ENCODE data around the gene MTMR2.

The MTMR2 gene

DNA sequence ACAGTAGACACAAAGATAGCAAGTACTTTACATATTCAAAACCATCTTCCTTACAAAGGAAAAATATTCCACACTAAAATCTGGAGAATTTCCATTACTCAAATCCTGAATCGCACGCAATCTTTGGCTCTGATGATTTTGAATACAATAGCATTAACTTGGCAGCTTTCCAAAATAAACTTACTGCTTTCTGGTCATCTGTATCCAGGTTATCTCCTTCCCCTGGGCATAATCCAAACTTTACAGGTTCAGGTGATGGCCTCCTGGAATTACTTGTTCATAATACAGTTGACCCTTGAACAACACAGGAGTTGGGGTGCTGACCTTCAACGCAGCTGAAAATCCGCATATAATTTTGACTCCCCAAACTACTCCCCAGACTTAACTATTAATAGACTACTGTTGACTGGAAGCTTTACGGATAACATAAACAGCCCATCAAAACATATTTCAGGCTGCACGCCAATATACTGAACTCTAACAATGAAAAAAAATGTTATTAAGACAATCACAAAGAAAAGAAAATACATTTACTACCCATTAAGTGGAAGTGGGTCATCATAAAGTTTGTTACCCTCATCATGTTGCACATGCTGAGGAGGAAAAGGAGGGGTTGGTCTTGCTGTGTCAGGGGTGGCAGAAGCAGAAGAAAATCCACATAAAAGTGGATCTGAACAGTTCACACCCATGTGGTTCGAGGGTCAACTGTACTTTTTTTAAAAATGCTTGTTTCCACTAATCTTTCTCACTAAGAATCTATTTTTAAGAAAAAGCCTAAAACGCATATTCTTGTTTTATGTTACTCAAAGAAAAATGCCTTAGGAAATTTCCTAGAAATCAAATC, 6.5 kb downstream of the MTMR2 start:
- DNase-seq = peak; percentile 82

GRCh38 chr11:95916049-95916448, 7.9 kb downstream of the MTMR2 start:
- DNase-seq = no peak

DNA sequence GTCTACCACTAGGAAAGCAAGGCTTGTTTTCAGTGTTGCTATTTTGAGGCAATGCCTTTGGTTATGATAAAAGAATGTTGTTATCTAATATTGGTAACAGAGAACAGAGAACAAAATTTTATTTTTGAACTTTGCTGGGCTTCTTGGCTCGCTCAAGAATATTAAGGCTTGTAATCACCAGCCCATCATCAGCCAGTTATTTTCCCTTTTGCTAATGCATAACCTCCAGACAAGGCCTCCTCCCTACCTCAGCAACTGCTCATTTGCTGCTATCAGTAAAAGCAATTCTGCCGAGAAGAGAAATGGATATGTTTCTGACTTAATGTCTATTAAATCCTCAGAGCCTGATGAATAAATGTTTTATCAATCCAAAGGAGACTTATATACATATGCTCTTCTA, 8.9 kb downstream of the MTMR2 start:
- DNase-seq = no peak

- DNase-seq = no peak
These were observed 9.9 kb downstream of the MTMR2 start for GRCh38 chr11:95913830-95914615.

DNA sequence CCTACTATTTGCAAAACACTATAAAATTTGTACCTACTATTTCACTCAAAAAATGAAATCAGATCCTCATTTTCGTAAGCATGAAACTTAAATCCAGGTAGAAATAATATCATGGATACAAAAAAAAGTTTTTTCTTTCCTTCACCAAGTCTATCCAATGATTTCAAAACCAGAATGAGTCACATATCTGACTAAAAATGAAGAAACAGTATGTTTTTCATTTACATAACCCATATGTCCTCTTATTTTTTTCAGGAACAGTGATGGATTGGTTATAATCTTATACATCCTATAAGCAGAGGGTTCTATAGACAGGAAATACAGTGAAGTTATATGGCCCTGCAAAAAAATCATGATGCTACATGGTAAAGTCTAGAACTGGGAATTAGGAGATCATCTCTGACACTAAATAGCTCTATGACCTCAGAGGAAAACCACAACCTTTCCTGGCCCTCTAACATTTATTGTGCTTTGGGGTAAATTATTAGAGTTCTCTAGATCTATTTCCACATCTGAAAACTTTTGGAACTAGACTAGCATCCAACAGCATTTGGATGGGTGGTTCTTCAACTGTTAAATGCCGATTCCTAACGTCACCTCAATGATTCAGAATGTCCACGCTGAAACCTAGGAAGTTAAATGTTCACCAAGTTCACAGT, 10.9 kb downstream of the MTMR2 start:
- no peak for DNase-seq

DNA sequence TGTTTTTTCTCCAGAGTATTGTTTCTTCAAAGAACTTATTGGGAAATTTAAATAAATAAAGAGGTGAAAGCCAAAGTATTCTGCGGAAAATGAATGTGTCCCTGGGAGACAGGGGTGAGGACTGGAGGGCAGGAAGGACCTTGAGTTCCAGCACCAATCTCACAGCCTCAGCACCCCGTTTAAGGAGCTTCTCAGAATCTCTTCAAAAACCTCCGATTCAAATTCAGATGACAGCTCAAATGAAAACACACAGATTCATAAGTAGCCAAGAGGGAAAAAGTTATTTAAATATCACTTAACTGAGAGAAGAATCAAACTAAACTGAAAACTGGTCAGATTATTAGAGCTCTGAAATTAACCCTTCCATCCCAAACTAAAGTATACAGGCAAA, 12.5 kb downstream of the MTMR2 start:
- DNase-seq = no peak

DNA sequence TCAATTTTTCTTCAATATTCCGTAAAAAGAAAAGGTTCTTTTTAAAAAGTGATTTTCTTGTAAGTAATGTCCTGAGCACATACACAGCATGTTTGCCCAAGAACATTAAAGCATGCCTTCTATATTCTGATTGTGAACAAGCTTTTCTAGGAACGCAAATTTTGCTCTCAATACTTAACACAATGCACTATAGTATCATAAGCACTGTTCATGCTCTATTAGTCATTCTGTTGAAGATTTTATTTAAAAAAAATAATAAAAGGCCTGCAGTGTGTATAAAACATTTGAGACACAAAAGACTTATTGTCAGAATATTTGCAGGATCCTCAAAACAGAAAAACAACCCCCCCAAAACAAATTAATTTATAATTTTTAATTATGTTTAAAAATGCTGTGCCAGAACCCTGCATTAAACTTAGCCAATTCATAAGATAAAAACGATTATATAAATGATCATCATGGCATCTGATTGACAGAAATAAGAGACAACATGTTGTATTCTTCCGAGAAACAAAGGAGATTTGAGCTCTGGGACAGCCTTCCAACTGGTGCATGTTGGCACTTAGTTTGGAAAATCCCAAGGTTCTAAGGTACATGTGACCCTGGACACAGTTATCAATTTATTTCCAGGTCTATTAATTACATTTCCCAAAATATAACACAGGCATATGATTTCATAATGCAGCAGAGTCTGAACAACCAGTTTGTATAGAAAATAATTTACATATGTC, 13.1 kb downstream of the MTMR2 start:
- no peak for DNase-seq

DNA sequence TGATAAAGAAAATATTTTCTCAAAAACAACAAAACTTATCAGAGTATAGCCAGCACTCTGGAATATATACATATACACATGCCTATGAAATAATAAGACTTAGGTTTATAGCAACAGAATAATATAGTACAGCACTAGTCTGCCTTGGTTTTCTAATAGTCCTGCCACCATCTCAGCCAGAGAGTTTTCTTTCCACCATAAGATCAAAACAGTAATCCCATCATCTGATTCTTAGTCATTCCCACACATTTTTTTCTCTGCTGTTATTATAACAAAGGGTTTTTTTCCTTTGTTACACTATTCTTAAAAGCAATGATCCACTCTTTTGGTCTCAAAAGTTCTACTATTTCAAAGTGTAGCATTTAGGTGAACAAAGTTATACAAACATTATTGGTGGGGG, 15.1 kb downstream of the MTMR2 start:
- no peak for DNase-seq

DNA sequence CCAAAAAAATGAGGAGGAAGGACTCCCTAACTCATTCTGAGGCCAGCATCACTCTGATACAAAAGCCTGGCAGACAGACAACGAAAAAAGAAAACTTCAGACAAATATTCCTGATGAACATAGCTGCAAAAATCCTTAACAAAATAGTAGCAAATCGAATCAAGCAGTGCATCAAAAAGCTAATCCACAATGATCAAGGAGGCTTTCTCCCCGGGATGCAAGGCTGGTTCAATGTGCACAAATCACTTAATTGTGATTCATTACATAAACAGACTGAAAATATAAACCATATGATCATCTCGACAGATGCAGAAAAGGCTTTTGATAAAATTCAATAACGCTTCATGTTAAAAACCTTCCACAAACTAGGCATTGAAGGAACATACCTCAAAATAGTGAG, 16.4 kb downstream of the MTMR2 start:
- DNase-seq = no peak

- no peak for DNase-seq
These were observed 19.8 kb downstream of the MTMR2 start for GRCh38 chr11:95904009-95904650.

DNA sequence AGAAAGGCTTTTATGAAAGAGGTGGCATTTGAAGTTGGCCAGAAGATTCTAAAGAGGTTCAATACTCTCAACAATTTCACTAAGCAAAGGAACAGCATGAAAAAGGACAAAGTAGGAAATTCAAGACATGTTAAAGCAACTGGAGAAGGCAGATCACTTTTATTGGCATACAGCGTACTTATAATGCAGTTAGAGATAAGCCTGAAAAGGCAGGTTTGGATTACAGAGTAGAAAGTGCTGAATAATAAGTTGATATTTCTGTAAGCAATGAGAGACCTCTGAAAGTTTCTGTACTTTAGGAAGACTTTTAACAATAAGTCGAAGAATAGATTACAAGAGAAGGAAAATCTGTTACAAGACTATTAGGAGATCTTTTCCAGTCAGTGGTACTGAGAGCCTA, 25.1 kb downstream of the MTMR2 start:
- DNase-seq = no peak

DNA sequence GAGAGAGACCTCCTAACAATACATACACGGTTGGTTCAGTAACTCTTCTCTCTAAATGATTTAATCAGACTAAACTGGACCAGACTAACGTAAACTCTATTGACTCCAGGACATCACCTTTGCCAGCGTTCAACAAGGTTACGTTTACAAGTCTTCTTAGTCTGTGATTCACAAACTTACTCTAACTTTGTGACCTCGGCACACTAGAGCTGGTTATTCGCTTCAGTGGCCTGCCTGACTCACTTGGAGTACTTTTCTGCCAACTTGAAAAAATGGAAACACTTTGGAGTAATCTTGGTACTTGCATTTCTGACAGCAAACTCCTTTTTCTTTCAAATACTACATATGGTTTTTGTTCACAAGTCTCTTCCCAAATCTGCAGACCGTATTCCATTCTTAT, 26.2 kb downstream of the MTMR2 start:
- DNase-seq = no peak

DNA sequence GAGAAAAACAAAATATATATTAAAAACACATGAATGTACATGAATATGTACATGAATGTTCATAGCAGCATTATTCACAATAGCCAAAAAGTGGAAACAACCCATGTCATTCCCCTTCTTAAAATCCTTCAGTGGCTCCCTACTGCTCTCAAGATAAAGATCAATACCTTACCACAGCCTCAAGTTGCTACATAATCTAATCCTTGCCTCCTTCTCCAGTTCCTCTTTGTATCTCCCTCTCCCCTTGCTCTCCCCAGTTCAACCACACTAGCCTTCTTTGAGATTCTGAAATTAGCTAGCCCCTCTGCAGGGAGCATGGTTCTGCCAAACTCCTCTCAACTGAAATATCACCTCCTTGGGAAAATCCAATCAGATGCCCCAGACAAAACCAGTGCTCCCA, 28.1 kb downstream of the MTMR2 start:
- DNase-seq = no peak

DNA sequence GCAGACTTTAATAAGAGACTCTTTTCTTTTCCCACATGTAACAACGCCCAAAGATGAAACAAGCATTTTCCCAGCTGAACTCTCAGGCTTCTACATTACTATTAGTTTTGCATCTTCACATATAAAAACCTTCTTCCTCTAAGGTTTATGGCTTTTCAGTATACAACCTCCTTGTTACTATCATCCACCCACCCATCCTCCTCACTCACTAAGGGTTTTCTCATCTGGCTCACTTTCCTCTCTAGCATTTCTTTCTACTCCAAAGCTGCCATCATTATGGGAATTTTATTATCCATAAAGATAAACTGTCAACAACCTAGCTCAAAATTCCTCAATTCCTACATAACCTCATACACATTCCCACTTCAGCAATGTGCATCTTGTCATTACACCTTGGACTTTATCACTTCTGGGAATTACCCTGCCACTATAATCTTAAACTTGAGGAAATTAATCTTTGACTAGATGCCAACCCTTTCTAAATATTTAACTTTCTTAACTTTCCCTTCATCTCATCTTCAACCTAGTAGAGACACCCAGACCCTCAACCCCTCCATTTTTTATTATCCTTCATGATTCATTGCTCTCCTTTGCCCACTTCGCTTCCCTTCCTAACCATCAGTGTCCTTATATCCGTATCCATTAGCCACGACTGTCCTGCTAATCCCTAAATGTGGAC, 30.9 kb downstream of the MTMR2 start:
- no peak for DNase-seq

DNA sequence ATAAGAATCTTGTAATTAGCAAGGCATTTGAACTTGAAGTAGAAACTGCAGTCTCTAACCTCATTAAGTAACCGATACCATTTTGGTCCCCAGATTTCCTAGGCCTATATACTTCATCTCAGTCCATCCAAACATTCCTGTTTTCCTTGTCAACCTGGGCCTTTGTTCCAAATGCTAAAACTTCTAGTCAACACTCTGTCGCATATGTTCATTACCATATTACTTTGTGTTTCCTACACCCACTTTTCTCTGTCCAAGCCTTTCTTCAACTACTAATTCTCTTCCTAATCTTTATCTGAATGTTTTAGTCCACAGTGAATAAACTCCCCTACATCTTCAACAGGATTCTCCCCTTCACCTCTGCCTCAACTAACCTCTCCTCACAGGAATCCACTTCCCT, 31.4 kb downstream of the MTMR2 start:
- DNase-seq = no peak

GRCh38 chr11:95891423-95892170, 32.3 kb downstream of the MTMR2 start:
- no peak for DNase-seq

GRCh38 chr11:95888852-95889251, 35.1 kb downstream of the MTMR2 start:
- DNase-seq = no peak

- DNase-seq = no peak
These were observed 35.5 kb downstream of the MTMR2 start for GRCh38 chr11:95888439-95888838.

- no peak for DNase-seq
These were observed 37.4 kb downstream of the MTMR2 start for GRCh38 chr11:95886462-95886861.

DNA sequence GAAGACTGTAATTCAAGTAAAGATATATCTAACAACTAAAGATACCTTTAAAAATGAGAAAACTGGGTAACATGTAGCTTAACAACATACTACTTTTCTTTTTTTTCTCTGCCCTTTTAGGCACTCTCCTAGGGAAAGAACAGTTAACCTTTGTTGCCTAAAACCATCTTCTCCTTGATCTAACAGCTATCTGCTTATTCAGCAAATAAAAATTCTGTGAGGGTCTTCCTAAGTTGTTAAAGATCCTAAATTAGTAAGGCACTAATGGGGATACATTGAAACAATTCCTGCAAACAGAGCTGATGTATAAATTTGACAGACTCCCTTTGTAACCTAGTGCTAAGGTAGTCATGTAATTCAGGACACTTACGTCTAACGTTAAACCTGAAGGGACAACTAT, 39.1 kb downstream of the MTMR2 start:
- no peak for DNase-seq

GRCh38 chr11:95884376-95884775, 39.5 kb downstream of the MTMR2 start:
- DNase-seq = no peak

All from NCI-H345 (cell line).